H4 (cell line): ENCODE measurements around the gene REX1BD. TPM values are rescaled to one million over a fixed set of nuclear protein-coding genes. Genes with fewer than 3 reads are reported as not detected.
"Not testable (repeated sequence)": the region's sequence is repeated elsewhere in the genome, so short reads cannot be mapped to it uniquely, and the experiment has no call there.

ENCODE experiments used
- DNase-seq: peaks from one replicate; pipeline ENCODE4 v3.0.0-alpha.2; 2015; ENCODE audit warnings: low spot score
- total RNA-seq: library from RNA; depleted of rRNA; stranded (reverse); fragments of >200 nt; shearing (Covaris generic); gene quantifications from 2 replicates; pipeline ENCODE4 v1.2.3, GENCODE V29; 2014

Gene REX1BD
- total RNA-seq, 1 experiment from 2014 or later = 107 TPM

DNA sequence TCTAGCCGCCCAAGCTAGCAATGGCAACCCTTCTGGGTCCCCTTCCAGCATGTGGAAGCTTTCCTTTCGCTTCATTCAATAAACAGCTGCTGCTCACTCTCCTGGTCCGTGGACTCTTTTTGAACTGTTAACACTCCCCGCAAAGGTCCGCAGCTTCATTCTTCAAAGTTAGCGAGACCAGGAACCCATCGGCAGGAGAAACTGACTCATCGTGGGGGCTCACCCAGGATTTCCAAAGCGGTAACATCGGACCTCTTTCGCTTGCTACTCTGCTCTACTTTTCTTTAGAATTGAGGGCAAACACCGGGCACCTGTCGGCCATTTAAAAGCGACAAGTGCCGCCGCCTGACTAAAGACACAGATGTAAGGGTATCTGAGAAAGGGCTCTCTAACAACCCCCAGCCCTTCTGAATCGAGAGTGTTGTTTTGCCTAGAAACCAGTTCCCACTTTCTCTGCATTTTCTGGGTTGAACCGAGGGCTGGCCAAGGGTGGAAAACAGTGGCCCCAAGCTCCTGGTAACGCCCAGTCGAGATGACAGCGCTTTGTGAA, 11.2 kb upstream of the REX1BD start:
- no peak for DNase-seq

DNA sequence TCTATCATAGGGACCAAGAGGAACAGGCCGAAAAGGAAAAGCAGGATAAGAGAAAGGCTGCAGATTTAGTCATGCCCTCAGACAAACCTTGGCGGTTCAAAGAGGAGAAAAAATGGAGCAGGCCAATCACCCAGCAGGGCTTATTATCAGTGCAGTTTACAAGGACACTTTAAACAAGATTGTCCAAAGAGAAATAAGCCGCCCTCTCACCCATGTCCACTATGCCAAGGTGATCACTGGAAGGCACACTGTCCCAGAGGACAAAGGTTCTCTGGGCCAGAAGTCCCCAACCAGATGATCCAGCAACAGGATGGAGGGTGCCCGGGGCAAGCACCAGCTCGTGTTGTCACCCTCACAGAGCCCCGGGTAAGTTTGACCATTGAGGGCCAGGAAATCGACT, 8.3 kb upstream of the REX1BD start:
- DNase-seq = no peak

DNA sequence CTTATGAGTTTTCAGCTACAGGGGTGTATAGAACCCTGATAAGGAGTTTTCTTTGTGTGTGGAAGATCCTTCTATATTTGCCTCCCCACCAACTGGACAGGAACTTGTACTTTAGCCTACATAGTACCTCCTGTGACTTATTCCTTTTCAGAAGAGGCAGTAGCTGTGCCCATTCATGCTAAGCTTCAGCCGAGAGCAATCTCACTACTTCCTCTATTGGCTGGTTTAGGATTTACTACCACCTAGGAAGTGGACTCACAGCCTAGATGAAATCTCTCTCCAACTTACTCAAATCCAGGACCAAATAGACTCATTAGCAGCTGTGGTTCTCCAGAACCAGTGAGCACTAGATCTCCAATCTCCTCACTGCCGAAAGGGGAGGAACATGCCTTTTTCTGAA, 2.3 kb upstream of the REX1BD start:
- no peak for DNase-seq

DNA sequence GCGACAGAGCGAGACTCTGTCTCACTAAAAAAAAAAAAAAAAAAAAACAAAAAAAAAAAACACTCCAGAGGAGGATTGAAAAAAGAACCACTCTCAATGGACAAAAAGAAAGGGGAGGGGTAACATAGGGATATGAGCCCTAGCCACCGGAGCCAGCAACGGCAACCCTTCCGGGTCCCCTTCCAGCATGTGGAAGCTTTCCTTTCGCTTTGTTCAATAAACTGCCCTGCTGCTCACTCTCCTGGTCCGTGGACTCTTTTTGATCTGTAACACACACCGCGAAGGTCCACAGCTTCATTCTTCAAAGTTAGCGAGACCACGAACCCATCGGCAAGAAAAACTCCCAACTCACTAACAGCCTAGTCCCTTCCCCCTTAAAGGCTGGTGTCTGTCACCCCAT, 1.0 kb upstream of the REX1BD start:
- no peak for DNase-seq

DNA sequence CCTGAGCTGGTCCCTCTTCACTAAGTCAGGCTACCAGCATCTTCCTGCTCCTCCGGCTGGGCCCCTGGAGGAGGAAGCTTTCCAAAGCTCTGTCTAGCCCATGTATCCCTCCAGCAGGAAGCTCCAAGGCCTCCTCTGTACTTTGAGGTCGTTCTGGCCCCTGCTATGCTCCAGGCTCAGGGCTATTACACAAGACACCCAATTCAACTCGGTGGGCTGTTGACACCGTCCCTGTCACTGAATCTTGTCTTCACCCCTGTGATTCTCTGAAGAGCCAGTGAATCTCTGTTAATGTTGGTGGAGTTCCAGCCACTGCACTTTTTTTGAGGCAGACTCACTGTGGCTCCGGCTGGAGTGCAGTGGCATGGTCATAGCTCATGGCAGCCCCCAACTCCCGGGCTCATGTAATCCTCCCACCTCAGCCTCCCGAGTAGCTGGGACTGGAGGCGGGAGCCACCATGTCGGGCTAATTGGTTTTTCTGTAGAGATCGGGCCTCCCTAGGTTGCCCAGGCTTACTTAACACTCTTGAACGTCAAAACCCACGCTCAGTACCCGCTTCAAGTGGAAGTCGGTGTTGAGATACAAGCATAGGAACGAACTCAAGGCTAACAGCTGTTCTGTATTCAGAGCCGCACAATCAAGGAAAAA, 512 bp upstream of the REX1BD start:
- no peak for DNase-seq

DNA sequence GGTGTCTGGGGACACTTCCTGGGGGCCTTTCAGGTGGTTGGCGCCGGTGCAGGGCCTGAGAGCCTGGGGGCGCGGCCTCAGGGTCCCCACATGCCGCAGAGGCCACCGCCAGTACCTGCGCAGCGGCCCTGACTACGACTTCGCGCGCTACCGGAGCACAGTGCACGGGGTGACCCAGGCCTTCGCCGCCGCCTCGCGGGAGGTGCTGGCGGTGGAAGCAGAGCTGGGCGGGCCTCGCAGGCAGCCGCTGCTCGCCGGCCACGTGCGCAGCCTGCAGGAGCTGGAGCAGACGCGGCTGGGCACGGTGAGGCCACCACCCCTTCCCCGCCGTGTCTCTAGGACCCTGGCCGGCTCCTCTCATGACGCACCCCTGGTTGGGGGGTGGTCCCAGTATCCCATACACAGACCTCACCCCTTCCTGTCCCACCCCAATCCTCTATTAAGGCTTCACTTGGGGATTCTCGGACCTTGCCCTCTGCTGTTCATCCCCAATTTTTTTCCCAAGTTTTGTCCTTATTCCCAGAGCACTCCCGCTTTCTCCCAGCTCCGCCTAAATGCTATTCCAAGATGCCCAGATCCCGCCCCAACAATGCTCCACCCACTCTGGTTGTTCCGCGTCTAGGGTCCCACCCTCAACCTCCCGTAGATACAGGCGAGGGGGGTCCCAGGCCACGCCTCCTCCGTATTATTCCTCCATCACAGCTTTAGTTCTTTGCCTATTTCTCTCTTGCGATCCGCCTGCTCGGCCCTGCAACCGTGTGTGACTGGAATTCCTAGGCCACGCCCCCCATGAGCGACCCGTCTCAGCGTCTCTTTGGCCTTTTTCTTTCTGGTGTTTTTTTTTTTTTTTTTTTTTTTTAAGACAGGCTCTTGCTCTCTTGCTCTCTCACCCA, 1.0 kb downstream of the REX1BD start:
- peak; percentile 59 for DNase-seq

DNA sequence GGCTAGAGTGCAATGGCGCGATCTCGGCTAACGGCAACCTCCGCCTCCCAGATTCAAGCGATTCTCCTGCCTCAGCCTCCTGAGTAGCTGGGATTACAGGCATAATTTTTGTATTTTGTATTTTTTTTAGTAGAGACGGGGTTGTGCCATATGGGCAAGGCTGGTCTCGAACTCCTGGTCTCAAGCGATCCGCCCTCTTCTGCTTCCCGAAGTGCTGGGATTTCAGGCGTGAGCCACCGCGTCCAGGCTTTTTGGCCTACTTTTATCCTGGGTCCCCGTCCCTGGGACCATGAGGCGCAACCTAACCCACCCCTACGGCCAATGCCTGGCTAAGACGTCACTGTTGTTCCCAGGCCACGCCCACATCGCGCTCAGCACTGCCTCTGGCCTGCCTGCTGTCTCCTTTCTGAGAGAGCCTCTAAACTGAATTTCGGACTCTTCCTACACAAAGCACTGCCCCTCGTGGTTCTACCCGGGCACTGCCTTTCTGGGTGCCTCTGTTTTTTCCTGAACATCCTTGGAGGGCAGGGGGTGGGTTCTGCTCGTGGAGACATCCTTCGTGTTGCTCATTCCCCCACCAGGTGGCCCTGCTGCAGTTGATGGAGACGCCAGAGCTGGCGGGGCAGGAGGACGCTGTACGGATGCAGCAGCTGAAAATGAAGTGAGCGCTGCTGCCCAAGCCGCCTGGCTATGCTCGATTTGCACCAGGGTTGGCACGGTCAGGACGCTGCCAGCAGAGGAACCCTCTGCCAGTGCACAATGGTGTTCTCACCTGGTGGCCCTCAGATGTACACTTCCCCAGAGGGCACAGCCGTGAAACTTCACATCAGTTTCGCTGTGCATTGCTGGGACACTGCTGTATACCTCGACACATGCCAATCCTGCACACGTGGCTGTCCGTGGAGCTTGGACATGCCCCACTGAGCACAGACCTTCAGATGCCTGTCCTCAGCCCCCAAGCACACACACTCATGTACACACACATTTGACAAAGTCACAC, 2.0 kb downstream of the REX1BD start:
- no peak for DNase-seq

DNA sequence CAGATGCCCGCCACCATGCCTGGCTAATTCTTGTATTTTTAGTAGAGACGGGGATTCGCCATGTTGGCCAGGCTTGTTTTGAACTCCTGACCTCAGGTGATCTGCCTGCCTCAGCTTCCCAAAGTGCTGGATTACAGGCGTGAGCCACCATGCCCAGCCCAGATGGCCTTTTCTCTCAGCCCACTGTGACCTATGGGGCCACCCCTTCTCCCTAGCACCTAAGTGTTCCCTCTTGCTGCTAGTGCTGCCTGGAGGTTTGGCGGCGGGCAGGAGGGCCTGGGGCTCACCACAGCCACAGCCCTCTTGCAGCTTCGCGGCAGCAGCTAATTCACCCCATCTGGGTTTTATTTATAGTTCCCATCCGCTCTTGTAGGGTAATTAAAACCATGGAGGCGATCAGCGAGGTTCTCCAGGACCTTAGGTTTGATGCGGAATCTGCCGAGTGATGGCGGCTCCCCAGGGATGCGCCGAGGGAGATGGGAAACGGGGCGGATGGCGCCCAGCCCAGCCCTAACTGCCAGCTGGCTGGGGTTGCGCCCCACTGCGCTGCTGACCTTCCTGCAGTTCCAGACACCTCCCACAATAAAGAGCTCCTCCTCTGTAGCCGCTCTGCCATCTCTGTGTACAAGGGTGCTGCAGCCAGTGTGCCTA, 3.3 kb downstream of the REX1BD start:
- no peak for DNase-seq

DNA sequence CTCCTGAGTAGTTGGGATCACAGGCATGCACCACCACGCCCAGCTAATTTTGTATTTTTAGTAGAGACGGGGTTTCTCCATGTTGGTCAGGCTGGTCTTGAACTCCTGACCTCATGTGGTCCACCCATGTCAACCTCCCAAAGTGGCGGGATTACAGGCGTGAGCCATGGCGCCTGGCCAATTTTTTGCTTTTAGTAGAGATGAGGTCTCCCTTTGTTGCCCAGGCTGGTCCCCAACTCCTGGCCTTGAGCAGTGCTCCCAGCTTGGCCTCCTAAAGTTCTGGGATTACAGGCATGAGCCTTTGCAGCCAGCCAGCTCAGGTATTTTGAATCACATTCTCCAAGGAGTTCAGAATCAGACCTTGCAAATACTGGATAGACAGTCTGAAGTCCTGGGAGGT, 4.1 kb downstream of the REX1BD start:
- not testable (repeated sequence) for DNase-seq

DNA sequence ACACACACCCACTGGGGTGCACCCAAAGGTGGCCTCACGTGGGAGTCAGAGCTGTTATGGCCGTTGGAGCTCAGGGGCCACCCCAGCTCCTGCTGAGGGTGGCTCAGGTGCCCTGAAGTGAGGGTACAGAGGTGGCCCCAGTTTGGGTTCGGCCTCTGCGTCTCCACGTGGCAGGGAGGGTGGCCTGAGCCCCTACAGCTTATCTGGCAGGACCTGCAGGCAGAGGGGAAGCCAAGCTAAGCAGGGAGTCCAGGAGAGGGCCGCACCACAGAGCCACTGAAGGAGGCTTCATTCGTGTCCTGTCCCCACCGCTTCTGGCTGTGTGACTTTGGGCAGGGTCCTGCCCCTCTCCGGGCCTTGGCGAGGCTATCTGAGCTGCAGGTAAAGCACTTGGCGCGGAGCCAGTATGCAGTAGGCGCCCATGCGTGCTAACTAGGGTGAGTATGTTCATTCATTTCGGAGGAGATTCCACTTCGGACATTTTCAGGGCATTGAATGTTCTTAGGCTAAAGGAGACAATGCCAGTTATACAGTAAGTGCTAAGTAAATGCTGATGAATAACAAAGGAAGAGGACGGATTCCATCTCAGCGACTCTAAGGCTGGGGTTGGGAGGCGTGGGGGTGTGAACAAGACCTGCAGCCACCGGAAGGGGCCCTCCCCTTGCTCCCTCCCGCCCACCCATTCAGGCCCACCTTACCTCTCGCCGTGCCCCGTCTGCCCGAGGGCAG, 4.9 kb downstream of the REX1BD start:
- no peak for DNase-seq

DNA sequence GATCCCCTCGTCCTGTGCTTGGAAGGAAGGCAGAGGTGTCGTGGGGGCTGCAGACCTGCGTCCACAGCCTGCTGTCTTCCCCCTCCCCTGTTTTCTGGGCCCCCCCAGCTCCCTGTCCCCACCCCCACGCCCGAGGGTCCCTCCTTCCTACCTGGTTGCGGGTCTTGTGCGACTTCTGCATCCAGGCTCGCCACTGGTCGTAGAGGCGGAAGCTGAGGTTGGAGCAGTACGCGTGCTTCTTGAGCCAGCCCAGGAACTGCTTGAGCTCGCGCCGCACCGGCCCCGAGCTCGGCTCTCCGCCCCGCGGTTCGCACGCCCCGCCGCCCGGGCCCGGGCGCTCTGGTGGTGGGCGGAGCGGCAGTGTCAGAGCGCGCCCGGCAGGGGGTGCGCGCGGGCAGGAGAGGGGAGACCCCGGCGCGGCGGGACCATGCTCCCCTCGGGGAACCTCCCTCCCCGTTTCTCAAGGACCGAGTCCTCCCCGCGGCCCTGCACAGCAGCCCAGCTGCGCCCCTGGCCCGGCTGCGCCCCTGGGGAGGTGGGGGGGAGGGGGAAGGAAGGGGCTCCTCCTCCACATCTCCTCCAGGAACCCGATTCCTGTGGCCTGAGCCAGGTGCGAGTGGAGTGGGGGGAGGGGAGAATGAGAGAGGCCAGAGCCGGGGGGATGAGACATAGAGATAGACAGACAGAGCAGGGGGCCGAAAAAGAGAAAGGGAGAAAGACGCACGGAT, 5.7 kb downstream of the REX1BD start:
- DNase-seq = peak; percentile 56

DNA sequence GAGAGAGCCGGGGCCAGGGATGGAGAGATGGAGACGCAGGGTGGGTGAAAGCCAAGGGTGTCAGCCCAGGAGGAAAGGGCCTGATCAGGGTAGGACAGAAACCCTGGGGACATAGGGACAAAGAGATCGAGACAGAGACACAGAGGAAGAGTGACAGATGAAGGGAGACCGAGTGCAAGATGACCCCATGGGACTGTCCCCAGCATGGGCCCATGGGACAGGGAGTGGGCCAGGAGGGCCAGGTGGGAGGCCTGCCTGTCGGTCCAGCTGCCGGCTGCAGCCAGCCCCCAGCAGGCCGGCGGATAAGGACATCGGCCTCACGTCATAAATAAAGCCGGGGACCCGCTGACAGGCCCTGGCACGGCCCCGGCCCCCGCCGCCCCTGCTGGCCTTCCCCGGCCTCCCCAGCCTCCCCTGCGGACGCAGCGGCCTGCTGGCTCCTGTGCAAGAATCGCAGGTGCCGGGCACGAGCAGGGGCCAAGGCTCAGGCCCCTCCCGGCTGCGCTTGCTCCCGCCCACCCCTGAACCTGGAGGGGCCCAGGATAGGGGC, 6.3 kb downstream of the REX1BD start:
- no peak for DNase-seq

DNA sequence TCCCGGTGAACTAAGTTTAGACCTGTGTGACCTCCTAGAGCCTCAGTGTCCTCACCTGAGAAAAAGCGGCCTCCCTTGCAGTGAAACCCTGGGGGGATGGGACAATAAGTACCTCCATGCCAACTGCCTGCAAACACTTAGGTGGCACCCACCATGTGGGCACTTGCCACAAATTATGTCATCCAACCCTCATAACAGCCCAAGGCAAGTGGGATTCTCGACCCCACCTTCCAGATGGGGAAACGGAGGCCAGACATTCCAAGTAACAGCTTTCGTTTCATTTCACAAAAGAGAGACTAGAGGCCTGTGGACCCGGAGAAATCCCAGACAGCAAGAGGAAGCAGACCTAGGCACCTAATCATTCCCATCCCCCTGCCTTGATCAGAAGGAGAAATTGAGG, 6.9 kb downstream of the REX1BD start:
- no peak for DNase-seq

DNA sequence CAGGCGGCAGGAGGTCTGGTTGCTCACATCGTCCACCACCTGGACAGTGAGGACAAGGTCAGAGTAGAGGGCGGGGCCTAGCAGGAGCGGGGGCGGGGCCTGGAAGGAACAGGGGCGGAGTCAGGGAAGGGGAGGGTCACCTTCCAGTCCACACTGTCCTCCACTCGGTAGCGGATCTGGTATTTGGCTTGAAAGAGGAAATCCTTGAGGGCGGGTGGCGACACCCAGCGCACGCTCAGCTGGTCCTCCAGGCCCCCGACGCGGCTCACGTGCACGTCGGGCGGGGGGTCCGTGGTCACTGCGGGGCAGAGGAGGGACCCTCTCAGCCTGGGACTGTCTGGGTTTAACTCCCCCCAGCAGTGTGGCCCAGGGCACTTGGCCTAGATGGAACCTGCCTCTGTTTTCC, 8.2 kb downstream of the REX1BD start:
- DNase-seq = no peak

DNA sequence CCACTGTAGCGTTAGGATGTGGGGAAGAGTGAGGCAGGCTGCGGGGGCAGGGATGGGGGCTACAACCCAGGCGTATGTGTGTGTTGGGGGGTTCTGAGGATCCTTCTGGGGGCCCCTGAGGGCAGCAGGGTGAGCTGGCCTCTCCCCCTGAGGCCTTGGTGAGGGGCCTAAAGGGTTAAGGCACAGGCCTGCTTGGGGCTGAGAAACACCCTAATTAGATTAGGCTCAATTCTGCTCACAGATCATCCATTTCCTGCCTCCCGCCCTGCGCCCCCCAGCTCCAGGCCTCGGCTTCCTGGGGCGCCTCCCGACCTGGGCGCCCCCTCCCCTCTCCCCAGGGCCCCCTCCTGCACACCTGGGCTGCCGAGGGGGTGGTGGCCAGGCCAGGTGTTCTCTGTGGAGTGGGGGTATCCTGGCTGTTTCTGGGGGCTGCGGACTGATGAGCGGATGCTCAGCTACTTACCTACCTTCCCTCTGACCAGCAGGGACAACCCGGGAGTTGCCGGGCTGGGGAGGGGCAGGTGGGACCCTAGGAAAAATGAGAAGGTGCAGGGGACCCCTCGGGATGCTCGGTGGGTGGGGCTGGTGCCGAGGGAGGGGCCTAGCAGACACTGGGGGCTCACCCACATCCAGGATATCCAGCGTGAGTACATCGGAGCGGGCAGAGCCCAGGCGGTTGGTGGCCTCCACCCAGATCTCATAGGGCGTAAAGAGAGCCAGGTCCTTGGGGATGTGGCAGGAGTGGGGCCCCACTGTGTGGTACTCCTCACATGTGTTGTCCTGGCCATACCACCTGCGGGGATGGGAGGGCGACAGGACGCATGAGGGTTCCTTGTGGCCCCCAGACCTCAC, 9.4 kb downstream of the REX1BD start:
- no peak for DNase-seq

DNA sequence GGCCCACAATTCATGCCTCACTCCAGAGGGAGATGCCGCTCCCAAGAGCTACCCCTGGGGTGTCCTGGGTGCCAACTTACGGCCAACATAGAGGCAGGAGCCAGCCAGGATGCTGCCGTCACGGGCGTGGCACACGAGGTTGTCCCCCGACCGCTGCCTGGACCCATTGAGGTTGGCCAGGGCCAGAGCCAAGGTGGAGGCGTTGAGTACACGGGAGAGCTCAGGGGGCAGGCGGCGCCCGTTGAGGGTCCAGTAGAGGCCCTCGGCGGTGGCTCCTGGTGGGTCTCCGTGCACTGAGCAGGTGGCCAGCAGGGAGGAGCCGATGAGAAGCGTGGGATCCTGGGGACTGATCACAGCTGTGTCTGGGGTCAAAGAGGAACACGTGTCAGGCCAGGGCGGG, 10.9 kb downstream of the REX1BD start:
- DNase-seq = no peak

DNA sequence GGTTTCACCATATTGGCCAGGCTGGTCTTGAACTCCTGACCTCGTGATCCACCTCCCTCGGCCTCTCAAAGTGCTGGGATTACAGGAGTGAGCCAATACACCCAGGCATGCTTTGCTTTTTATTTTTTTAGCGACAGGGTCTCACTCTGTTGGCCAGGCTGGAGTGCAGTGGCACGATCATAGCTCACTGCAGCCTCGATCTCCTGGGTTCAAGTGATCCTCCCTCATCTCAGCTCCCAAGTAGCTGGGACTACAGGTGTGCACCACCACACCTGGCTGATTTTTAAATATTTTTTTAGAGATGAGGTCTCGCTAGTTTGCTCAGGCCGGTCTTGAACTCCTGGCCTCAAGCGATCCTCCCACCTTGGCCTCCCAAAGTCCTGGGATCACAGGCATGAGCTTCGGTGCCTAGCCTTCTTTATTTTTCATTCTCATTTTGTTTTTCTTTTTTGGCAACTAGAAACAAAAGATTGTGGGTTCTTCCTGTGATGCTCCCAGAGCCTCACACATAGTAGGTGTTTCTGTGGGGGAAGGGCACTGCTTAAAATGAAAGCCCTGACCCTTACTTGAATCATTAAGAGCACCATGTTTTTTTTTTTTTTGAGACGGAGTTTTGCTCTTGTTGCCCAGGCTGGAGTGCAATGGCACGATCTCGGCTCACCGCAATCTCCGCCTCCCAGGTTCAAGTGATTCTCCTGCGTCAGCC, 12.2 kb downstream of the REX1BD start:
- DNase-seq = not testable (repeated sequence)

DNA sequence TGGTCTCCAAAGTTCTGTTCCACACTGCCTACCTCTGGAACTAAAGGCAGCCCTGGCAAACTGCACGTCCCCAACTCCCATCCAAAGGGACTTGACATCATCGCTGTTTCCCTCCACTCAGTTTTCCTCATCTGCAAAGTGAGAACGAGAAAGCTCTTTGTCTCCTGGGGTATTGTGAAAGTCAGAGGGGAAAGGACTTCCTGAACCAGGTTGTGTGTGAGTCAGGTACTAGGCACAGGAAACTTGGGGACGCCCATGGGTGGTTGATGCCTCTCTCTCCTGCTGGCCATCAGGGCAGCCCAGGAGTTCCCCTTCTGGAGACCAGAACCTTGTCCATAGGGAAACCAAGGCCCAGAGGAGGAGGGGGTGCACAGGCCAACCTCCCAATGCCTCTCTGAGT, 13.3 kb downstream of the REX1BD start:
- DNase-seq = no peak
